Testis (tissue), 3 donors: ENCODE data around the gene SCAPER. TPM values are rescaled to one million over a fixed set of nuclear protein-coding genes. Genes with fewer than 3 reads are reported as not detected.

Source experiments
- DNase-seq: peaks from one replicate; pipeline ENCODE4 v3.0.0-alpha.2; 2019
- H3K27ac ChIP-seq, 2 donors: fragments of 200-600 bp; sonication (generic); one replicate each; pipeline ENCODE4 v1.5.1; 2019
- H3K27me3 ChIP-seq: fragments of 200-600 bp; sonication (generic); one replicate; pipeline ENCODE4 v1.5.1; 2019
- H3K36me3 ChIP-seq: fragments of 200-600 bp; sonication (generic); one replicate; pipeline ENCODE4 v1.5.1; 2017; ENCODE audit warnings: low read depth; ENCODE audit errors: missing control alignments
- H3K4me1 ChIP-seq: fragments of 200-600 bp; sonication (generic); one replicate; pipeline ENCODE4 v1.5.1; 2019
- H3K4me3 ChIP-seq, 2 donors: fragments of 200-600 bp; sonication (generic); one replicate each; pipeline ENCODE4 v1.5.1; 2017 to 2019
- H3K9me3 ChIP-seq: fragments of 200-600 bp; sonication (generic); one replicate; pipeline ENCODE4 v1.5.1; 2017
- CTCF ChIP-seq, 3 experiments: fragments of 450-650 bp in 2 of 3; fragments of 200-600 bp in 1 of 3; sonication (generic) in 1 of 3; IDR thresholded peaks; one replicate each; pipeline ENCODE4 v1.5.1; 2016 to 2019; ENCODE audit warnings: antibody characterized with exemption in 3 of 3, mild to moderate bottlenecking in 2 of 3, moderate library complexity in 1 of 3
- POLR2A ChIP-seq: fragments of 450-650 bp; IDR thresholded peaks from one replicate; pipeline ENCODE4 v1.6.1; 2017; ENCODE audit warnings: antibody characterized with exemption, mild to moderate bottlenecking, moderate library complexity
- WGBS, 2 donors: methylation state at CpG; one replicate each; pipeline ENCODE4 v1.1.5; 2018; 5-methylcytosine and 5-hydroxymethylcytosine counted together
- intact Hi-C: fragments of 100-400 bp; cut with DNase I; formaldehyde crosslinking; loops from one replicate; pipeline ENCODE4 v1.15.1; 2023; ENCODE audit warnings: low total_unique reads
- polyA plus RNA-seq: library from polyadenylated mRNA; stranded (reverse); fragments of 350-450 nt; fragmentation: Illumina TruSeq; extraction: RNeasy Lipid Tissue Mini Kit (QIAGEN cat#74804); gene quantifications from one replicate; pipeline ENCODE4 v1.2.3, GENCODE V29; 2014; ENCODE audit warnings: low read depth, low replicate concordance; ENCODE audit not compliant: insufficient read depth
- total RNA-seq, 2 donors: library from RNA; depleted of rRNA; stranded (reverse); fragments of >200 nt; gene quantifications; one replicate each; pipeline ENCODE4 v1.2.3, GENCODE V29; 2016

The SCAPER gene
- total and polyA plus RNA-seq, 3 donors from 2014 or later: 43.7 to 60.7 (median 54.8) TPM

GRCh38 chr15:76468722-76469121 lies 436.4 kb downstream of the SCAPER start:
- no peak overlapping the region for H3K27ac ChIP-seq
- no peak for TF ChIP-seq CTCF (IDR thresholded peaks at IDR 0.05)
- TF ChIP-seq POLR2A: no peak
- intact Hi-C loops: no loop called here
- no peaks in the 10 kb centered on the region for H3K4me1 ChIP-seq
- no peaks in the 10 kb centered on the region for H3K27me3 ChIP-seq
- H3K4me3 ChIP-seq: no peak overlapping the region
- no peaks in the 10 kb centered on the region for H3K9me3 ChIP-seq
- DNase-seq: no peak
- no peaks in the 10 kb centered on the region for H3K36me3 ChIP-seq
- 97 to 98% methylated on average over 2 of the region's 2 CpGs for WGBS, 2 donors

- intact Hi-C loops: no loop called here
- Histone ChIP-seq H3K36me3 (no peaks in the 10 kb centered on the region), H3K4me1 (no peaks in the 10 kb centered on the region), H3K9me3 (no peaks in the 10 kb centered on the region), H3K27ac (no peak overlapping the region), H3K4me3 (no peak overlapping the region), H3K27me3 (no peaks in the 10 kb centered on the region)
- TF ChIP-seq POLR2A (no peak), CTCF (IDR thresholded peaks at IDR 0.05) (no peak)
- DNase-seq: no peak
- 64 to 75% methylated on average over 1 of the region's 1 CpG for WGBS, 2 donors
These were observed 438.0 kb downstream of the SCAPER start for GRCh38 chr15:76467136-76467535.

- H3K9me3 ChIP-seq: no peaks in the 10 kb centered on the region
- no peak for TF ChIP-seq CTCF (IDR thresholded peaks at IDR 0.05)
- no peak for TF ChIP-seq POLR2A
- no peaks in the 10 kb centered on the region for H3K36me3 ChIP-seq
- DNase-seq: no peak
- 95 to 100% methylated on average over 1 of the region's 1 CpG for WGBS, 2 donors
- no peaks in the 10 kb centered on the region for H3K27me3 ChIP-seq
- intact Hi-C loops: no loop called here
- no peak overlapping the region for H3K27ac ChIP-seq
- H3K4me3 ChIP-seq: no peak overlapping the region
- no peaks in the 10 kb centered on the region for H3K4me1 ChIP-seq
These were observed 439.4 kb downstream of the SCAPER start for GRCh38 chr15:76465728-76466127.

GRCh38 chr15:76464247-76464646 lies 440.9 kb downstream of the SCAPER start:
- no peak overlapping the region for H3K4me3 ChIP-seq
- H3K27me3 ChIP-seq: no peaks in the 10 kb centered on the region
- H3K27ac ChIP-seq: no peak overlapping the region
- TF ChIP-seq POLR2A (no peak), CTCF (IDR thresholded peaks at IDR 0.05) (no peak)
- no peaks in the 10 kb centered on the region for H3K9me3 ChIP-seq
- DNase-seq: no peak
- WGBS, 2 donors: 95 to 96% methylated on average over 2 of the region's 2 CpGs
- intact Hi-C loops: no loop called here
- no peaks in the 10 kb centered on the region for H3K4me1 ChIP-seq
- no peaks in the 10 kb centered on the region for H3K36me3 ChIP-seq

- no peak for DNase-seq
- TF ChIP-seq POLR2A (no peak), CTCF (IDR thresholded peaks at IDR 0.05) (no peak)
- no peak overlapping the region for H3K4me3 ChIP-seq
- intact Hi-C loops: no loop called here
- no peaks in the 10 kb centered on the region for H3K9me3 ChIP-seq
- no peaks in the 10 kb centered on the region for H3K27me3 ChIP-seq
- no peak overlapping the region for H3K27ac ChIP-seq
- 94 to 100% methylated on average over 1 of the region's 1 CpG for WGBS, 2 donors
- no peaks in the 10 kb centered on the region for H3K4me1 ChIP-seq
- H3K36me3 ChIP-seq: no peaks in the 10 kb centered on the region
These were observed 444.3 kb downstream of the SCAPER start for GRCh38 chr15:76460871-76461270.
